ENCODE data around the gene FTO.

The FTO gene

DNA sequence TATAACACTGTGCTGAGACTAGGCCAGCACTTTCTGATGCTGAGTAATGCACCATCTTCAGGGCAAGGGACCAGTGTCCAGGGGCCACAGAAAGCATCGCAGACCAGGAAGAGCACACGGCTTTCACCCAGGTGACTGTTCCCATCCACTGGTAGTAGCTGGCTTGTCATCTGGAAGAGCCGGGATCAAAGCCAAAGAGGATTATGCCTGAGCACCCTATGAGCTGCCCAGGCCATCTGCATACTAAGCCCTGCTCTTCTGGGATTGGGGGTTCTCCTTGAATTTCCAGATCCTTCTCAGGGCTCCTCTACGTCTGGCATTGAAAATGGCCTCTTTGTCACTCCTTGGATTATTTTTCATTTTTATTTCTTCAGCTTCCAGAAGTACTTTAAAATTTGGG, 441.9 kb downstream of the FTO start:
- Histone ChIP-seq H3K79me2 (ENCODE audit: low read length) (no peaks in the 10 kb centered on the region), H3K4me2 (ENCODE audit: low read depth, low read length) (no peak overlapping the region), H3K27ac (ENCODE audit: low read length) (no peak overlapping the region), H3K4me3 (ENCODE audit: low read length) (no peak overlapping the region), H3K9me3 (replicated peaks; ENCODE audit: insufficient read depth, low read length) (no peaks in the 10 kb centered on the region), H3K4me1 (ENCODE audit: low read length) (no peaks in the 10 kb centered on the region), H3K27me3 (replicated peaks; ENCODE audit: insufficient read depth, low read length) (no peaks in the 10 kb centered on the region), H3K36me3 (replicated peaks; ENCODE audit: insufficient read depth, low read length) (no peaks in the 10 kb centered on the region), H2AFZ (ENCODE audit: low read length) (no peak overlapping the region), H4K20me1 (ENCODE audit: insufficient read depth, low read length) (no peaks in the 10 kb centered on the region), H3F3A (ENCODE audit: insufficient read depth, low read length) (no peaks in the 10 kb centered on the region), H3K9me2 (replicated peaks; ENCODE audit: insufficient read depth, low read length) (no peaks in the 10 kb centered on the region), H3K9ac (ENCODE audit: low read length) (no peak overlapping the region)
- no peak for DNase-seq
- TF ChIP-seq EZH2 (optimal IDR thresholded peaks at IDR 0.05; ENCODE audit: low read depth, low read length): no peak
- TF ChIP-seq CTCF (IDR thresholded peaks at IDR 0.05; ENCODE audit: low read length): no peak

DNA sequence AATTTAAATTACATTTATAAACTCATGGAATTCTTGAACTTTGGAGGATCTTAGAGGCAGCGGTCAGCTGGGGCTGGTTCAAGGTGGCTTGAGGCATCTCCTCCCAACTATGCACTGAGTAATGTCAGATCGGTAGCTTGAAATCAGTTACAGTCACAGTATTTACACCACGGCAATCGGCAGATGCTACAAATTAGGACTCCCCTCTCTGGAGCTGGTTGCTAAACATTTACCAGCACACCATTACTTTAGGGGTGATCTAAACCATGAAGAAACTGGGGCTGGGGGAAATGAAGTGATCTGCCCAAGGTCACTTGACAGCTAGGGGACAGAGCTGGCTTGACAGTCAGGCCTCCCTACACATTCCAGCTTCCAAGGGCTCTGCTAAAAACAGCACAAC, 445.0 kb downstream of the FTO start:
- Histone ChIP-seq H3K4me3 (ENCODE audit: low read length) (no peak overlapping the region), H3K36me3 (replicated peaks; ENCODE audit: insufficient read depth, low read length) (no peaks in the 10 kb centered on the region), H3K27me3 (replicated peaks; ENCODE audit: insufficient read depth, low read length) (no peaks in the 10 kb centered on the region), H3K9me2 (replicated peaks; ENCODE audit: insufficient read depth, low read length) (no peaks in the 10 kb centered on the region), H3K9me3 (replicated peaks; ENCODE audit: insufficient read depth, low read length) (no peaks in the 10 kb centered on the region), H3K27ac (ENCODE audit: low read length) (no peak overlapping the region), H3K9ac (ENCODE audit: low read length) (no peak overlapping the region), H4K20me1 (ENCODE audit: insufficient read depth, low read length) (no peaks in the 10 kb centered on the region), H3K4me2 (ENCODE audit: low read depth, low read length) (no peak overlapping the region), H2AFZ (ENCODE audit: low read length) (no peak overlapping the region), H3K4me1 (ENCODE audit: low read length) (no peaks in the 10 kb centered on the region), H3K79me2 (ENCODE audit: low read length) (no peaks in the 10 kb centered on the region), H3F3A (ENCODE audit: insufficient read depth, low read length) (no peaks in the 10 kb centered on the region)
- TF ChIP-seq EZH2phosphoT487 (IDR thresholded peaks at IDR 0.05; ENCODE audit: low read length) (no peak), EZH2 (optimal IDR thresholded peaks at IDR 0.05; ENCODE audit: low read depth, low read length) (no peak), CTCF (IDR thresholded peaks at IDR 0.05; ENCODE audit: low read length) (no peak)
- no peak for DNase-seq

DNA sequence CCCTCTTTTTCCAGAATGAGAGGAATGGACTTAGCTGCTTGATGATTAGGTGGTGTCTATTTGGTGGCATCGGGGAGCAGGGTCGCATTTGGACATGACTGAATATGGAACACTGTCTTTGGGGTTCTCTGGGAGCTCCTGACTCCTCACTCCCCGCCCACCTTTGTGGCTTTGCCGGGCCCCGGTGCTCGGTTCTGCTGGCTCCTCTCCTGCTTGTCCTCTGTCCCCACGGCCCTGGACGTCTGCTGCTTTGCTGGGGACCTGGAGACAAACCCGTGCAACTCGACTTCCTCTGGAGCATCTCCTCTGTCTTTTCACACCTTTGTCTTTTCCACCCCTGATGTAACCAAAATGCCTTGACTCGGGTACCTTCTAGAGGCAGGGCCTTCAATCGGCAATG, 446.9 kb downstream of the FTO start:
- no peak overlapping the region for H3K27ac ChIP-seq (ENCODE audit: low read length)
- no peak for DNase-seq
- H3K27me3 ChIP-seq (replicated peaks; ENCODE audit: insufficient read depth, low read length): no peaks in the 10 kb centered on the region
- no peaks in the 10 kb centered on the region for H3K9me3 ChIP-seq (replicated peaks; ENCODE audit: insufficient read depth, low read length)
- H3K4me2 ChIP-seq (ENCODE audit: low read depth, low read length): no peak overlapping the region
- no peak overlapping the region for H3K9ac ChIP-seq (ENCODE audit: low read length)
- TF ChIP-seq EZH2 (optimal IDR thresholded peaks at IDR 0.05; ENCODE audit: low read depth, low read length): no peak
- TF ChIP-seq EZH2phosphoT487 (IDR thresholded peaks at IDR 0.05; ENCODE audit: low read length): no peak
- TF ChIP-seq CTCF (IDR thresholded peaks at IDR 0.05; ENCODE audit: low read length): no peak
- no peaks in the 10 kb centered on the region for H3F3A ChIP-seq (ENCODE audit: insufficient read depth, low read length)
- H4K20me1 ChIP-seq (ENCODE audit: insufficient read depth, low read length): no peaks in the 10 kb centered on the region
- H3K36me3 ChIP-seq (replicated peaks; ENCODE audit: insufficient read depth, low read length): no peaks in the 10 kb centered on the region
- no peaks in the 10 kb centered on the region for H3K4me1 ChIP-seq (ENCODE audit: low read length)
- no peak overlapping the region for H2AFZ ChIP-seq (ENCODE audit: low read length)
- H3K4me3 ChIP-seq (ENCODE audit: low read length): no peak overlapping the region
- H3K79me2 ChIP-seq (ENCODE audit: low read length): no peaks in the 10 kb centered on the region
- H3K9me2 ChIP-seq (replicated peaks; ENCODE audit: insufficient read depth, low read length): no peaks in the 10 kb centered on the region
